Measurements from ENCODE around the gene RPGRIP1L. TPM values are rescaled to one million over a fixed set of nuclear protein-coding genes. Genes with fewer than 3 reads are reported as not detected.
A peak's percentile ranks its signal among the peaks of the same experiment; 100 is the strongest.

The RPGRIP1L gene
- total RNA-seq, 1 experiment from 2014 or later, result 16.1 TPM

DNA sequence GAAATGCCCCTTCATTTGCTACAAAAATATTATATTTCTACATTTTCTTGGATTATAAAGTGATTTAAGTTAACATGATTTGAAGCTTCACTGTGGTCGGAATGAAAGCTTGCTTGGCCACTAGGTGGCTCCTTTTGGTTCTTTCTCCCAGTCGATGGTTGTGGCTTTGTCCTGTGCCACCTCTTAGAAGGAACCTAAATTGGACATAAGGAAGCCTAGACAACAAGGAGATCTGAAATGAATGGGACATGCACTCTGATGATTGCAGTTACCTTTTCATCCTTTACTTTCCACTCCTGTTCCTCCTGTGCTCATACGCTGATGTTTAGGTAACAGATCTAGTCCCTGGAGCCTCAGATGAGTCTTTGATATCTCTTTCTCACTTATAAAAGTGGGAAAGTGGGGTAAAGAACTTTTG is 39.5 kb upstream of the RPGRIP1L start:
- DNase-seq, result peak in 1 of 2 experiments; percentile 52
- H3K4me3 ChIP-seq (ENCODE audit: low read depth, low read length), result no peak overlapping the region
- peaks cover 5% of the 10 kb centered on the region; the same call in 1 of the 2 replicates for H3K9me3 ChIP-seq
- no peaks in the 10 kb centered on the region for H3K36me3 ChIP-seq (ENCODE audit: control insufficient read depth, insufficient read depth, low read length)
- intact Hi-C loops (cut with micrococcal nuclease; ENCODE audit: unreplicated experiment), result loop anchor here (2.0 to 5.0 kb wide), 2 partner anchors 26 to 51 kb away; no protein-coding TSS in a partner anchor
- TF ChIP-seq, protein P1, sequence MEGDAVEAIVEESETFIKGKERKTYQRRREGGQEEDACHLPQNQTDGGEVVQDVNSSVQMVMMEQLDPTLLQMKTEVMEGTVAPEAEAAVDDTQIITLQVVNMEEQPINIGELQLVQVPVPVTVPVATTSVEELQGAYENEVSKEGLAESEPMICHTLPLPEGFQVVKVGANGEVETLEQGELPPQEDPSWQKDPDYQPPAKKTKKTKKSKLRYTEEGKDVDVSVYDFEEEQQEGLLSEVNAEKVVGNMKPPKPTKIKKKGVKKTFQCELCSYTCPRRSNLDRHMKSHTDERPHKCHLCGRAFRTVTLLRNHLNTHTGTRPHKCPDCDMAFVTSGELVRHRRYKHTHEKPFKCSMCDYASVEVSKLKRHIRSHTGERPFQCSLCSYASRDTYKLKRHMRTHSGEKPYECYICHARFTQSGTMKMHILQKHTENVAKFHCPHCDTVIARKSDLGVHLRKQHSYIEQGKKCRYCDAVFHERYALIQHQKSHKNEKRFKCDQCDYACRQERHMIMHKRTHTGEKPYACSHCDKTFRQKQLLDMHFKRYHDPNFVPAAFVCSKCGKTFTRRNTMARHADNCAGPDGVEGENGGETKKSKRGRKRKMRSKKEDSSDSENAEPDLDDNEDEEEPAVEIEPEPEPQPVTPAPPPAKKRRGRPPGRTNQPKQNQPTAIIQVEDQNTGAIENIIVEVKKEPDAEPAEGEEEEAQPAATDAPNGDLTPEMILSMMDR (IDR thresholded peaks at IDR 0.05; ENCODE audit: insufficient read depth in 1 of 2, low read depth in 1 of 2, low read length in 1 of 2, severe bottlenecking in 1 of 2, unreplicated experiment in 1 of 2), result peak; percentile 75 to 78
- H3K27me3 ChIP-seq (replicated peaks; ENCODE audit: control insufficient read depth, insufficient read depth, low read length), result no peaks in the 10 kb centered on the region
- peaks cover 19% of the 10 kb centered on the region for H3K4me1 ChIP-seq
- H3K4me1 Mint-ChIP-seq (ENCODE audit: low read depth, unreplicated experiment), result peaks cover 31% of the 10 kb centered on the region
- no peaks in the 10 kb centered on the region for H3K9me3 Mint-ChIP-seq (ENCODE audit: unreplicated experiment)
- POLR2A ChIA-PET, result no interaction called here
- no TSS peak for BruUV-seq (replicated peaks)
- no peaks in the 10 kb centered on the region for H3K27me3 Mint-ChIP-seq (ENCODE audit: insufficient read depth, unreplicated experiment)
- CTCF ChIA-PET, result interaction anchor here (0.7 to 2.8 kb wide), 10 partner anchors 11 to 180 kb away, joined by 3 to 37 read pairs (median 4); partner anchors contain the start of genes FTO and RPGRIP1L
- H3K36me3 Mint-ChIP-seq (ENCODE audit: insufficient read depth, unreplicated experiment), result no peaks in the 10 kb centered on the region
- no peak overlapping the region for H3K4me3 Mint-ChIP-seq (ENCODE audit: unreplicated experiment)
- no peak overlapping the region for H3K27ac Mint-ChIP-seq (ENCODE audit: unreplicated experiment)

DNA sequence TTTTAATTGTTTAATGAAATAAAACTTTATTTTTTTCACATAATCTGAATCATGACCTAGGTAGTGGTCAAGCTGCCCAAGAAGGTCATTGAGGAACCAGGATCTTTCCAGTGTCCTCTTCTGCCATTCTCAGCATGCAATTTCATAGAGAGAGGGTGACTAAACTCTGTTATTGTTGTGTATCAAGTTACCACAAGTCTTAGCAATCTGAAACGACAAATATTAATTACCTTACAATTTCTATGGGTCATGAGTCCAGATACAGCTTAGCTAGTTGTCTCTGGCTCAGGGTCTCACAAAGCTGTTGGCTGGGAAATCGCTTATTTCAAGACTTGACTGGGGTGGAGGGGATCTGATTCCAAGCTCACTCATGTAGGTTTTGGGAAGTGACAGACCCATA is 37.9 kb upstream of the RPGRIP1L start:
- intact Hi-C loops (cut with micrococcal nuclease; ENCODE audit: unreplicated experiment), result loop anchor here (5.0 kb wide), 1 partner anchor 49 kb away; no protein-coding TSS in a partner anchor
- no peak overlapping the region for H3K27ac Mint-ChIP-seq (ENCODE audit: unreplicated experiment)
- H3K4me1 ChIP-seq, result peaks cover 19% of the 10 kb centered on the region
- no peaks in the 10 kb centered on the region for H3K36me3 ChIP-seq (ENCODE audit: control insufficient read depth, insufficient read depth, low read length)
- H3K27me3 Mint-ChIP-seq (ENCODE audit: insufficient read depth, unreplicated experiment), result no peaks in the 10 kb centered on the region
- no TSS peak for BruUV-seq (replicated peaks)
- ChIA-PET POLR2A (no interaction called here), CTCF (interaction anchor here (0.9 to 1.1 kb wide), 2 partner anchors 15 to 32 kb away, joined by 4 to 5 read pairs; no protein-coding TSS in a partner anchor)
- H3K4me3 Mint-ChIP-seq (ENCODE audit: unreplicated experiment), result no peak overlapping the region
- no peaks in the 10 kb centered on the region for H3K27me3 ChIP-seq (replicated peaks; ENCODE audit: control insufficient read depth, insufficient read depth, low read length)
- H3K4me1 Mint-ChIP-seq (ENCODE audit: low read depth, unreplicated experiment), result peaks cover 36% of the 10 kb centered on the region
- H3K9me3 ChIP-seq, result no peaks in the 10 kb centered on the region
- no peak for DNase-seq
- no peaks in the 10 kb centered on the region for H3K9me3 Mint-ChIP-seq (ENCODE audit: unreplicated experiment)
- no peak overlapping the region for H3K4me3 ChIP-seq (ENCODE audit: low read depth, low read length)
- TF ChIP-seq, protein P1 (IDR thresholded peaks at IDR 0.05; ENCODE audit: insufficient read depth in 1 of 2, low read depth in 1 of 2, low read length in 1 of 2, severe bottlenecking in 1 of 2, unreplicated experiment in 1 of 2), result no peak
- no peaks in the 10 kb centered on the region for H3K36me3 Mint-ChIP-seq (ENCODE audit: insufficient read depth, unreplicated experiment)

DNA sequence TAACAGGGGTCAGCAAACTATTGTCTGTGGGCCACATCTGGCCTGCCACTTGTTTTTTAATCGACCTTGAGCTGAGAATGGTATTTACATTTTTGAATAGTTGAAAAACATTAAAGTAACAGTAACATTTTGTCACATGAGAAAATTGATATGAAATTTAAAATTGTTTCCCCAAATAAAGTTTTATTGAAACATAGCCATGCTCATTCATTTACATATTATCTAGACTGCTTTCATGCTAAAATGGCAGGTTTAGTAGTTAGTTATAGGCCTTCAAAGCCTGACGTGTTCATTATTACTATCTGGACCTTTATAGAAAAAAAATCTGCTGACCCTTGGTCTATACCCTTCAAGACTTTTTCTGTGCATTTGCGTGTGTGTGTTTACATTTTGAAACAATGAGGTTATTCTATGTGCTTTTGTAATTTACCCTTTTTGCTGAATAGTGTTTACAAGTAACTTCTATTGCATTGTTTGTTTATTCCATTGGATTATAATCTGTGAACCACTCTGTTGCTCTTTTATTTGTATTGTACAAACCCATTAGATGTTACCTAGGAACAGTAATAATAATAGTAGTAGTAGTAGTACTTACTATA is 37.4 kb upstream of the RPGRIP1L start:
- POLR2A ChIA-PET, result no interaction called here
- TF ChIP-seq, protein P1 (IDR thresholded peaks at IDR 0.05; ENCODE audit: insufficient read depth in 1 of 2, low read depth in 1 of 2, low read length in 1 of 2, severe bottlenecking in 1 of 2, unreplicated experiment in 1 of 2), result no peak
- DNase-seq, result no peak
- Mint-ChIP-seq H3K9me3 (ENCODE audit: unreplicated experiment) (no peaks in the 10 kb centered on the region), H3K27ac (ENCODE audit: unreplicated experiment) (no peak overlapping the region), H3K36me3 (ENCODE audit: insufficient read depth, unreplicated experiment) (no peaks in the 10 kb centered on the region), H3K27me3 (ENCODE audit: insufficient read depth, unreplicated experiment) (no peaks in the 10 kb centered on the region), H3K4me1 (ENCODE audit: low read depth, unreplicated experiment) (peaks cover 40% of the 10 kb centered on the region), H3K4me3 (ENCODE audit: unreplicated experiment) (no peak overlapping the region)
- CTCF ChIA-PET, result interaction anchor here (0.9 to 1.1 kb wide), 2 partner anchors 16 to 31 kb away, joined by 4 to 5 read pairs; no protein-coding TSS in a partner anchor
- no TSS peak for BruUV-seq (replicated peaks)
- intact Hi-C loops (cut with micrococcal nuclease; ENCODE audit: unreplicated experiment), result loop anchor here (5.0 kb wide), 1 partner anchor 49 kb away; no protein-coding TSS in a partner anchor
- H3K27me3 ChIP-seq (replicated peaks; ENCODE audit: control insufficient read depth, insufficient read depth, low read length), result no peaks in the 10 kb centered on the region
- no peaks in the 10 kb centered on the region for H3K9me3 ChIP-seq
- no peak overlapping the region for H3K4me3 ChIP-seq (ENCODE audit: low read depth, low read length)
- H3K36me3 ChIP-seq (ENCODE audit: control insufficient read depth, insufficient read depth, low read length), result no peaks in the 10 kb centered on the region
- H3K4me1 ChIP-seq, result peaks cover 15% of the 10 kb centered on the region
